GM12891 (cell line): ENCODE measurements around the gene PGRMC2.

Experiments used
- PAX5 ChIP-seq: IDR thresholded peaks from 2 replicates; pipeline ENCODE4 v1.6.1; 2011; ENCODE audit warnings: low read length, moderate library complexity, mild to moderate bottlenecking; ENCODE audit not compliant: insufficient read depth, severe bottlenecking
- POLR2A ChIP-seq: IDR thresholded peaks from 2 replicates; pipeline ENCODE4 v1.6.1; 2011; ENCODE audit warnings: low read depth, low read length, control low read depth
- POLR2AphosphoS5 ChIP-seq: IDR thresholded peaks from 2 replicates; pipeline ENCODE4 v1.6.1; 2011; ENCODE audit warnings: low read depth, low read length, control low read depth
- SPI1 ChIP-seq: IDR thresholded peaks from 2 replicates; pipeline ENCODE4 v1.6.1; 2011; ENCODE audit warnings: low read depth, low read length, control low read depth
- TAF1 ChIP-seq: IDR thresholded peaks from 2 replicates; pipeline ENCODE4 v1.6.1; 2011; ENCODE audit warnings: low read depth, low read length, control low read depth

GRCh38 chr4:128332081-128332480, 44.5 kb upstream of the PGRMC2 start:
- no peak for TF ChIP-seq POLR2A
- no peak for TF ChIP-seq TAF1
- TF ChIP-seq POLR2AphosphoS5, result no peak
- no peak for TF ChIP-seq SPI1
- no peak for TF ChIP-seq PAX5
